ENCODE data around the gene RGS7.

Gene RGS7

GRCh38 chr1:240970253-240970652, 386.8 kb downstream of the RGS7 start:
- DNase-seq, result no peak
- in situ Hi-C loops (cut with MboI; ENCODE audit: low pct_unique_long_range_greater_than_20kb, low sequenced_read_pairs), result no loop called here

DNA sequence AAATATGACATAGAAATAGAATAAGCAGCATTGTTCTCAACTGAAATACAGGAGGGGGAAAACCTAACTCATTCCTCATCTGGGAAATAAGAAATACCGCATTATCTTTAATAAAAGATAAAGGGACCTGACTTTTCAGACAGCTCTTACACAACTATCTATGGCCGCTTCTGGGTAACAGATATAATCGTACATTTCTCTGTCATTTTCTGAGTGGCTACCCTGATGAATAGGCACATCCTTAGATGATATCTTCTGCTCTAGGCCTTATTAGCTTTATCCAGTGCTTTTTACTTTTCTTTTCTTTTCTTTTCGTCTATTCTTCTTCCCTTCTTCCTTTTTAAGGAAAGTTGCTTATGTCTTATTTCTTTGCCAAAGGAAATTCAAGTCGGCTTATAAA, 388.1 kb downstream of the RGS7 start:
- DNase-seq, result no peak
- in situ Hi-C loops (cut with MboI; ENCODE audit: low pct_unique_long_range_greater_than_20kb, low sequenced_read_pairs), result no loop called here

- in situ Hi-C loops (cut with MboI; ENCODE audit: low pct_unique_long_range_greater_than_20kb, low sequenced_read_pairs), result no loop called here
- peak; percentile 3 for DNase-seq
Observed at GRCh38 chr1:240967070-240967724, 389.8 kb downstream of the RGS7 start.

- in situ Hi-C loops (cut with MboI; ENCODE audit: low pct_unique_long_range_greater_than_20kb, low sequenced_read_pairs), result no loop called here
- no peak for DNase-seq
Observed at GRCh38 chr1:240965581-240966091, 391.4 kb downstream of the RGS7 start.

- no peak for DNase-seq
- in situ Hi-C loops (cut with MboI; ENCODE audit: low pct_unique_long_range_greater_than_20kb, low sequenced_read_pairs), result no loop called here
Observed at GRCh38 chr1:240962086-240962485, 394.9 kb downstream of the RGS7 start.

DNA sequence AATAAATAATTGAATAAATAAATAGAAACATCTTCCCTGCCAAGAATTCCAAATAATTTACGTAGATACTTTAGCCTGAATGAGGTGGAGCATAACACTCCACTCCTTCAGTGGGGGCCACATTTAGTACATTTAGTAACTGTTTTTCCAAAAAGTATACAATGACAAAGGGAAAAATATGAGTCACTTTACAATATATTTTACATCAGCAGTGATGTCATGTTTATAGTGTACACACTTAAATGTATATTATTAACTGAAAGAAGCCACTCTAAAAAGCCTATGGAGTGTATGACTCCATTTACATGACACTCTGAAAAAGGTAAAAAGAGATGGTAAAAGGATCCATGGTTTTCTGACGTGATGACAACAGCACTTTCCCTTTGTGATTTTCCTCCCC, 400.6 kb downstream of the RGS7 start:
- in situ Hi-C loops (cut with MboI; ENCODE audit: low pct_unique_long_range_greater_than_20kb, low sequenced_read_pairs), result no loop called here
- no peak for DNase-seq

GRCh38 chr1:240956020-240956419, 401.0 kb downstream of the RGS7 start:
- no peak for DNase-seq
- in situ Hi-C loops (cut with MboI; ENCODE audit: low pct_unique_long_range_greater_than_20kb, low sequenced_read_pairs), result no loop called here

DNA sequence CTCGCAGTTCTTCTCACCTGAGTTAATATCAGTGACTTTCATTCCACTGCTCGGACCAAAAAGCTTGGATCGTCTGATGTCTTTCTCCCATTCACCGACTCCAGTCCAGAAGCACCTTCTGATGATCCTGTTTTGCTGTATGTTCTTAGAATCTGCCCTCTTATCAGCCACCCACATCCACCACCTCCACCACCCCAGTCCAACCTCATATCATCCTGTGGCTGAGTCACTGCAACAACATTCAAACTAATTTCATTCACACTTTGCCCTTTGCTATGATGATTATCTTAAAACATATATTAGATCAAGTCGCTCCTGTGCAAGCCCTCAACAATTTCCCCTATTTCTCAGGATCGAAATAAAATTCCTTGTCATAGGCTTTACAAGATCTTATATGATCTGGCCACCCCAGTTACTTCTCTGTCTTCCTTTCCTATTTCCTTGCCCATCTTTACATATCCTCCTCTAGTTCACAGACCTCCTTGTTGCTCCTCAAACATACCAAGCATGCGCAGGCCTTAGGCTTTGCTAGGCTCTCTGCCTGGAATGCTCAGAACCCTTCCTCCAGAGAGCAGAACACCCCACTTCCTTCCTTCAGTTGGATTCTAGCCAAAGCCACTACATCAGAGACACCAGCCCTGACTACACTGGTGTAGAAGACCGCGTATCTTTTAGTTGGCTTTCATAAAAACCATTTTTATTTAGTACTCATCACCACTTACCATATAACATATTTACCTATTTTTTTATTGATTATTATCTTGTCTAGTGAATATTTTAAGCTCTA, 409.4 kb downstream of the RGS7 start:
- in situ Hi-C loops (cut with MboI; ENCODE audit: low pct_unique_long_range_greater_than_20kb, low sequenced_read_pairs), result no loop called here
- no peak for DNase-seq

GRCh38 chr1:240946926-240947325, 410.1 kb downstream of the RGS7 start:
- in situ Hi-C loops (cut with MboI; ENCODE audit: low pct_unique_long_range_greater_than_20kb, low sequenced_read_pairs), result no loop called here

GRCh38 chr1:240942901-240943300, 414.1 kb downstream of the RGS7 start:
- in situ Hi-C loops (cut with MboI; ENCODE audit: low pct_unique_long_range_greater_than_20kb, low sequenced_read_pairs), result no loop called here
- no peak for DNase-seq

More at GRCh38 chr1:240946926-240947325, 410.1 kb downstream of the RGS7 start:
- DNase-seq, result peak; percentile 11

GRCh38 chr1:240941701-240942370, 415.2 kb downstream of the RGS7 start:
- no peak for DNase-seq
- in situ Hi-C loops (cut with MboI; ENCODE audit: low pct_unique_long_range_greater_than_20kb, low sequenced_read_pairs), result no loop called here

- in situ Hi-C loops (cut with MboI; ENCODE audit: low pct_unique_long_range_greater_than_20kb, low sequenced_read_pairs), result no loop called here
Observed at GRCh38 chr1:240936911-240937668, 419.9 kb downstream of the RGS7 start.

GRCh38 chr1:240935920-240936319, 421.1 kb downstream of the RGS7 start:
- in situ Hi-C loops (cut with MboI; ENCODE audit: low pct_unique_long_range_greater_than_20kb, low sequenced_read_pairs), result no loop called here
- DNase-seq, result no peak

More at GRCh38 chr1:240936911-240937668, 419.9 kb downstream of the RGS7 start:
- peak; percentile 20 for DNase-seq

DNA sequence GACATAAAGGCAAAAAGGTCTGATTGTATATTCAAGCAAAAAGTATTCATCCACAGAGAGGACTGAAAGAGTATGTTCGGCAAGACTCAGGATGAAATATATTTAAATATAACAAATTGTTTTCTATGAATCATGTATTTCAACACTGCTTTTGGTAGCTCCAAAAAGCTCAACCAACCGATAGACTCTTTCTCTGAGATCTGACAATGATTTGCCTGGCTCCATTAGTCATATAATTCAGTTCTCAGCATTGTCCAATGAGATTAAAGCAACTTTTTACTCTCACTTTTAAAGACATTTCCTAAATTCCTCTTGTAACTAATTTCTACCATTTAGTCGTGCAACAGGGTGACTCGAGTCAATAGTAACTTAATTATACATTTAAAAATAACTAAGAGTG, 426.0 kb downstream of the RGS7 start:
- DNase-seq, result no peak
- in situ Hi-C loops (cut with MboI; ENCODE audit: low pct_unique_long_range_greater_than_20kb, low sequenced_read_pairs), result no loop called here

- in situ Hi-C loops (cut with MboI; ENCODE audit: low pct_unique_long_range_greater_than_20kb, low sequenced_read_pairs), result no loop called here
- no peak for DNase-seq
Observed at GRCh38 chr1:240928265-240928664, 428.7 kb downstream of the RGS7 start.

DNA sequence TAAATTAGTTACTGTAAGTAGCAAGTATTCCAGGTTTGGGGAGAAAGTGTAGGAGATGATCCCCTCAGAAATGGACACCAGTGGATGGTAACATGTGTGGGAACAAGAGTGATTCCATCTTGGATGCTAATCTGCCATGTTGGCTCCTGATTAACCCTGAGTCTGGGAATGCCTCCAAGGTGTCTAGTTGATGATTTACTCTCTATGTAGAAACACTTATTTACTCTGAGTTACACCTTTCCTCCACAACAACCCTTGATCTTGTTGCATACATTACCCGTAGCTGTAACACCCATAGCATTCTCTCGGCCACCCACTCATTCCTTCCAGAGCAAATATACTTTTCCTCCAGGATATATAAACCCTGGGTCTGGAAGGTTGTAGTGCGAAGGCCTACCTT, 429.2 kb downstream of the RGS7 start:
- DNase-seq, result no peak
- in situ Hi-C loops (cut with MboI; ENCODE audit: low pct_unique_long_range_greater_than_20kb, low sequenced_read_pairs), result no loop called here

- no peak for DNase-seq
- in situ Hi-C loops (cut with MboI; ENCODE audit: low pct_unique_long_range_greater_than_20kb, low sequenced_read_pairs), result no loop called here
Observed at GRCh38 chr1:240925273-240925672, 431.7 kb downstream of the RGS7 start.

GRCh38 chr1:240917976-240918375, 439.0 kb downstream of the RGS7 start:
- in situ Hi-C loops (cut with MboI; ENCODE audit: low pct_unique_long_range_greater_than_20kb, low sequenced_read_pairs), result no loop called here
- DNase-seq, result no peak

- in situ Hi-C loops (cut with MboI; ENCODE audit: low pct_unique_long_range_greater_than_20kb, low sequenced_read_pairs), result no loop called here
- DNase-seq, result no peak
Observed at GRCh38 chr1:240914506-240914905, 442.5 kb downstream of the RGS7 start.
